ENCODE results near the gene ROR2.

- TF ChIP-seq CTCF (IDR thresholded peaks at IDR 0.05), result no peak
- TF ChIP-seq SIN3A (IDR thresholded peaks at IDR 0.05; ENCODE audit: borderline replicate concordance, insufficient read depth, low read depth, low read length), result no peak
- no peak for TF ChIP-seq TCF7L2 (IDR thresholded peaks at IDR 0.05; ENCODE audit: low read depth, low read length)
- TF ChIP-seq POLR2AphosphoS5 (IDR thresholded peaks at IDR 0.05; ENCODE audit: low read depth, low read length), result no peak
Measured at GRCh38 chr9:91864380-91864779, 85.6 kb downstream of the ROR2 start.

All from Panc1 (cell line).